H9 (cell line): ENCODE results near the gene FAM25A. TPM values are rescaled to one million over a fixed set of nuclear protein-coding genes. Genes with fewer than 3 reads are reported as not detected.
"Not testable (repeated sequence)": the region's sequence is repeated elsewhere in the genome, so short reads cannot be mapped to it uniquely, and the experiment has no call there.

Source experiments
- DNase-seq: peaks from one replicate; pipeline ENCODE4 v3.0.0-alpha.2; 2017
- H2AFZ ChIP-seq: one replicate; pipeline ENCODE4 v1.6.1; 2013; ENCODE audit warnings: mild to moderate bottlenecking, low read length, control low read depth, moderate library complexity
- H2AK5ac ChIP-seq: 2 replicates; pipeline ENCODE4 v1.6.1; 2013; ENCODE audit warnings: low read length, control low read depth, mixed read lengths; ENCODE audit not compliant: insufficient read length
- H2BK120ac ChIP-seq: one replicate; pipeline ENCODE4 v1.6.1; 2013; ENCODE audit warnings: low read depth, mild to moderate bottlenecking, low read length, control low read depth, inconsistent platforms; ENCODE audit not compliant: poor library complexity, severe bottlenecking
- H2BK12ac ChIP-seq: 2 replicates; pipeline ENCODE4 v1.6.1; 2013; ENCODE audit warnings: low read length, control low read depth, mixed read lengths, low read depth; ENCODE audit not compliant: insufficient read length
- H2BK15ac ChIP-seq: 2 replicates; pipeline ENCODE4 v1.6.1; 2013; ENCODE audit warnings: low read depth, low read length, control low read depth
- H2BK20ac ChIP-seq: one replicate; pipeline ENCODE4 v1.6.1; 2013; ENCODE audit warnings: low read depth, mild to moderate bottlenecking, low read length, control low read depth, inconsistent platforms; ENCODE audit not compliant: poor library complexity, severe bottlenecking
- H2BK5ac ChIP-seq: 2 replicates; pipeline ENCODE4 v1.6.1; 2013; ENCODE audit warnings: low read length, control low read depth, mixed read lengths; ENCODE audit not compliant: insufficient read length
- H3K14ac ChIP-seq: 2 replicates; pipeline ENCODE4 v1.6.1; 2013; ENCODE audit warnings: low read length, control low read depth; ENCODE audit not compliant: insufficient read depth
- H3K18ac ChIP-seq: 2 replicates; pipeline ENCODE4 v1.6.1; 2013; ENCODE audit warnings: low read depth, mild to moderate bottlenecking, mixed read lengths, low read length, control low read depth; ENCODE audit not compliant: insufficient read length
- H3K23ac ChIP-seq: 2 replicates; pipeline ENCODE4 v1.6.1; 2013; ENCODE audit warnings: low read length, control low read depth, mixed read lengths, low read depth; ENCODE audit not compliant: insufficient read length
- H3K23me2 ChIP-seq: 2 replicates; pipeline ENCODE4 v1.6.1; 2013; ENCODE audit warnings: low read depth, mild to moderate bottlenecking, mixed read lengths, low read length, control low read depth; ENCODE audit not compliant: insufficient read length, poor library complexity, severe bottlenecking
- H3K27ac ChIP-seq: 2 replicates; pipeline ENCODE4 v1.5.1; 2013; ENCODE audit warnings: low read length, control low read depth, mixed read lengths, low read depth; ENCODE audit not compliant: insufficient read length
- H3K27me3 ChIP-seq: 2 replicates; pipeline ENCODE4 v1.6.1; 2013; ENCODE audit warnings: low read length, control low read depth, inconsistent platforms; ENCODE audit not compliant: insufficient read depth
- H3K4ac ChIP-seq: 2 replicates; pipeline ENCODE4 v1.6.1; 2013; ENCODE audit warnings: low read depth, mild to moderate bottlenecking, control low read depth, inconsistent platforms, low read length, moderate library complexity
- H3K4me1 ChIP-seq: 2 replicates; pipeline ENCODE4 v1.6.1; 2013; ENCODE audit warnings: low read length, control low read depth, inconsistent platforms; ENCODE audit not compliant: insufficient read depth
- H3K4me2 ChIP-seq: 2 replicates; pipeline ENCODE4 v1.6.1; 2013; ENCODE audit warnings: low read length, control low read depth, mixed read lengths; ENCODE audit not compliant: insufficient read length, insufficient read depth
- H3K56ac ChIP-seq: 2 replicates; pipeline ENCODE4 v1.6.1; 2013; ENCODE audit warnings: low read depth, mild to moderate bottlenecking, mixed read lengths, low read length, control low read depth; ENCODE audit not compliant: insufficient read length
- H3K79me1 ChIP-seq: 2 replicates; pipeline ENCODE4 v1.6.1; 2013; ENCODE audit warnings: low read depth, mild to moderate bottlenecking, moderate library complexity, low read length, control low read depth, inconsistent platforms; ENCODE audit not compliant: insufficient read depth, poor library complexity, severe bottlenecking
- H3K79me2 ChIP-seq: 2 replicates; pipeline ENCODE4 v1.6.1; 2013; ENCODE audit warnings: low read length, control low read depth, inconsistent platforms; ENCODE audit not compliant: insufficient read depth
- H3K9ac ChIP-seq: 2 replicates; pipeline ENCODE4 v1.6.1; 2013; ENCODE audit warnings: low read length, control low read depth, mixed read lengths; ENCODE audit not compliant: insufficient read length; ENCODE audit errors: extremely low read depth
- H3K9me3 ChIP-seq: one replicate; pipeline ENCODE4 v1.6.1; 2013; ENCODE audit warnings: low read depth, low read length, inconsistent platforms; ENCODE audit not compliant: control insufficient read depth
- H3T11ph ChIP-seq: one replicate; pipeline ENCODE4 v1.6.1; 2013; ENCODE audit warnings: mild to moderate bottlenecking, low read length, control low read depth, inconsistent platforms
- H4K20me1 ChIP-seq: one replicate; pipeline ENCODE4 v1.6.1; 2013; ENCODE audit not compliant: control insufficient read depth, insufficient read length, insufficient read depth
- H4K5ac ChIP-seq: 2 replicates; pipeline ENCODE4 v1.6.1; 2013; ENCODE audit warnings: low read depth, mild to moderate bottlenecking, mixed read lengths, low read length, control low read depth; ENCODE audit not compliant: insufficient read length
- H4K8ac ChIP-seq: replicated peaks from 2 replicates; pipeline ENCODE4 v1.6.1; 2013; ENCODE audit warnings: low read length, control low read depth, mixed read lengths, low read depth; ENCODE audit not compliant: insufficient read length
- H4K91ac ChIP-seq: 2 replicates; pipeline ENCODE4 v1.6.1; 2013; ENCODE audit warnings: low read depth, mild to moderate bottlenecking, moderate library complexity, mixed read lengths, low read length, control low read depth; ENCODE audit not compliant: insufficient read length
- H3K27ac Mint-ChIP-seq, 3 experiments: 2 replicates in 2 of 3; 3 replicates in 1 of 3; pipeline ENCODE4 v1.8.0; 2020 to 2021; ENCODE audit warnings: mixed read lengths in 3 of 3, mild to moderate bottlenecking in 1 of 3, moderate library complexity in 1 of 3
- H3K27me3 Mint-ChIP-seq: 2 replicates; pipeline ENCODE4 v1.8.0; 2021; ENCODE audit warnings: low read depth, mild to moderate bottlenecking, moderate library complexity, mixed read lengths
- H3K36me3 Mint-ChIP-seq, 3 experiments: 2 replicates in 2 of 3; 3 replicates in 1 of 3; pipeline ENCODE4 v1.8.0; 2020 to 2021; ENCODE audit warnings: low read depth in 3 of 3, mixed read lengths in 3 of 3; ENCODE audit not compliant: insufficient read depth in 1 of 3
- H3K4me1 Mint-ChIP-seq, 2 experiments: 2 replicates each; pipeline ENCODE4 v1.8.0; 2020; ENCODE audit warnings: mixed read lengths in 2 of 2
- H3K4me3 Mint-ChIP-seq, 2 experiments: 2 replicates in 1 of 2; 3 replicates in 1 of 2; pipeline ENCODE4 v1.8.0; 2020 to 2021; ENCODE audit warnings: mild to moderate bottlenecking in 2 of 2, mixed read lengths in 2 of 2, moderate library complexity in 1 of 2
- H3K9me3 Mint-ChIP-seq, 2 experiments: 2 replicates in 1 of 2; 3 replicates in 1 of 2; pipeline ENCODE4 v1.8.0; 2020; ENCODE audit warnings: mild to moderate bottlenecking in 2 of 2, mixed read lengths in 2 of 2, moderate library complexity in 1 of 2
- WGBS: extraction: QIAGEN DNeasy Blood & Tissue Kit; methylation state at CpG from one replicate; pipeline ENCODE4 v1.1.7; 2013; ENCODE audit warnings: missing lambda C conversion rate, low lambda C conversion rate, mixed read lengths; ENCODE audit not compliant: insufficient read length; ENCODE audit errors: extremely low coverage; 5-methylcytosine and 5-hydroxymethylcytosine counted together
- total RNA-seq: library from RNA; stranded (reverse); gene quantifications from 2 replicates; pipeline ENCODE4 v1.2.1, GENCODE V29; 2021

Gene FAM25A
- total RNA-seq, 1 experiment from 2014 or later = not detected

GRCh38 chr10:87014986-87015716 is 4.9 kb upstream of the FAM25A start:
- H3K23me2 ChIP-seq, H3K4me1 ChIP-seq, H2BK12ac ChIP-seq, H2BK20ac ChIP-seq, H3K14ac ChIP-seq, DNase-seq, H3K4me1 Mint-ChIP-seq, H3K9me3 Mint-ChIP-seq, H4K8ac ChIP-seq, H2BK15ac ChIP-seq, H3K79me1 ChIP-seq, H4K5ac ChIP-seq, H2BK120ac ChIP-seq, H3K23ac ChIP-seq, H3K4ac ChIP-seq, H3K18ac ChIP-seq, H3K27ac ChIP-seq, H3K4me2 ChIP-seq, H3K27me3 ChIP-seq, H3K56ac ChIP-seq, H3K27ac Mint-ChIP-seq, H3T11ph ChIP-seq, H2BK5ac ChIP-seq, H3K36me3 Mint-ChIP-seq, H3K27me3 Mint-ChIP-seq, H3K79me2 ChIP-seq, H2AK5ac ChIP-seq, H3K4me3 Mint-ChIP-seq, H3K9me3 ChIP-seq, H4K91ac ChIP-seq, H4K20me1 ChIP-seq, H2AFZ ChIP-seq, H3K9ac ChIP-seq: not testable (repeated sequence)
- no CpG with 5 or more reads among the region's 10 CpGs for WGBS

- not testable (repeated sequence) for H3K56ac ChIP-seq, H3K4me1 ChIP-seq, H2BK20ac ChIP-seq, H3K9me3 Mint-ChIP-seq, H2AK5ac ChIP-seq, H4K20me1 ChIP-seq, H2BK15ac ChIP-seq, H3K9me3 ChIP-seq, H3K27ac ChIP-seq, H2AFZ ChIP-seq, H4K91ac ChIP-seq, DNase-seq, H3K27me3 Mint-ChIP-seq, H3K36me3 Mint-ChIP-seq, H2BK12ac ChIP-seq, H3K4me2 ChIP-seq, H3K79me2 ChIP-seq, H3K4me3 Mint-ChIP-seq, H2BK5ac ChIP-seq, H3K14ac ChIP-seq, H3K27ac Mint-ChIP-seq, H4K8ac ChIP-seq, H3K9ac ChIP-seq, H3K79me1 ChIP-seq, H4K5ac ChIP-seq, H3K4me1 Mint-ChIP-seq, H3K23me2 ChIP-seq, H3T11ph ChIP-seq, H2BK120ac ChIP-seq, H3K4ac ChIP-seq, H3K27me3 ChIP-seq, H3K18ac ChIP-seq, H3K23ac ChIP-seq
- WGBS = no CpG with 5 or more reads among the region's 6 CpGs
Observed at GRCh38 chr10:87018127-87018526, 2.0 kb upstream of the FAM25A start.
